Thoracic aorta (tissue), 2 donors: ENCODE measurements around the gene NPNT. TPM values are rescaled to one million over a fixed set of nuclear protein-coding genes. Genes with fewer than 3 reads are reported as not detected.

ENCODE experiments used
- ATAC-seq: fragments of 150-250 bp; one replicate; pipeline ENCODE4 v1.8.0; 2017; ENCODE audit warnings: low read depth; ENCODE audit not compliant: insufficient number of reproducible peaks, low FRiP score
- DNase-seq: peaks from one replicate; pipeline ENCODE4 v3.0.0-alpha.2; 2020; ENCODE audit warnings: low spot score
- H3K27ac ChIP-seq, 2 donors: fragments of 200-600 bp; sonication (generic); 1 replicate in 1 of 2; 2 replicates in 1 of 2; pipeline ENCODE4 v1.5.1; 2016; ENCODE audit warnings: mild to moderate bottlenecking in 2 of 2, moderate library complexity in 2 of 2
- H3K27me3 ChIP-seq: fragments of 200-600 bp; sonication (generic); replicated peaks from 2 replicates; pipeline ENCODE4 v1.6.0; 2016; ENCODE audit warnings: mild to moderate bottlenecking; ENCODE audit not compliant: insufficient read depth
- H3K36me3 ChIP-seq: fragments of 200-600 bp; sonication (generic); one replicate; pipeline ENCODE4 v1.5.1; 2016
- H3K4me1 ChIP-seq, 2 donors: fragments of 200-600 bp; sonication (generic); 1 replicate in 1 of 2; 2 replicates in 1 of 2; pipeline versions ENCODE4 v1.5.1 to v1.6.0; 2016; ENCODE audit warnings: low read depth in 2 of 2, mild to moderate bottlenecking in 1 of 2; ENCODE audit not compliant: control insufficient read depth in 1 of 2
- H3K4me3 ChIP-seq: fragments of 200-600 bp; sonication (generic); 2 replicates; pipeline ENCODE4 v1.5.1; 2016; ENCODE audit warnings: mild to moderate bottlenecking
- H3K9me3 ChIP-seq: fragments of 200-600 bp; sonication (generic); 2 replicates; pipeline ENCODE4 v1.5.1; 2016
- CTCF ChIP-seq: fragments of 200-600 bp; sonication (generic); IDR thresholded peaks from one replicate; pipeline ENCODE4 v1.5.1; 2019; ENCODE audit warnings: antibody characterized with exemption
- total RNA-seq, 2 donors: library from RNA; depleted of rRNA; stranded (reverse); fragments of >200 nt; gene quantifications; one replicate each; pipeline versions ENCODE4 v1.1.0 to v1.2.3, GENCODE V29; 2016

NPNT gene
- total RNA-seq, 2 donors from 2014 or later = 167 to 240 TPM

GRCh38 chr4:105976915-105977314, 81.6 kb downstream of the NPNT start:
- ATAC-seq = no peak
- peak overlapping the region in 1 of 2 donors; percentile 62 for H3K27ac ChIP-seq

GRCh38 chr4:105978684-105979296, 83.5 kb downstream of the NPNT start:
- Histone ChIP-seq H3K36me3 (no peaks in the 10 kb centered on the region), H3K27me3 (no peaks in the 10 kb centered on the region), H3K4me1 (peaks cover 5 to 12% of the 10 kb centered on the region in 2 donors), H3K9me3 (no peaks in the 10 kb centered on the region), H3K4me3 (no peak overlapping the region), H3K27ac (peak overlapping the region; percentile 62 to 72)
- peak; percentile 50 for DNase-seq
- ATAC-seq = peak; percentile 99
- TF ChIP-seq CTCF = no peak

More at GRCh38 chr4:105976915-105977314, 81.6 kb downstream of the NPNT start:
- H3K36me3 ChIP-seq = no peaks in the 10 kb centered on the region
- DNase-seq = no peak
- H3K9me3 ChIP-seq = no peaks in the 10 kb centered on the region
- no peak for TF ChIP-seq CTCF
- peaks cover 5 to 12% of the 10 kb centered on the region in 2 donors for H3K4me1 ChIP-seq
- no peaks in the 10 kb centered on the region for H3K27me3 ChIP-seq
- H3K4me3 ChIP-seq = no peak overlapping the region

- ATAC-seq (no peak), DNase-seq (no peak)
- H3K9me3 ChIP-seq = no peaks in the 10 kb centered on the region
- H3K36me3 ChIP-seq = no peaks in the 10 kb centered on the region
- H3K27me3 ChIP-seq = no peaks in the 10 kb centered on the region
- peak overlapping the region; percentile 62 to 72 for H3K27ac ChIP-seq
- no peak overlapping the region for H3K4me3 ChIP-seq
- peaks cover 5 to 12% of the 10 kb centered on the region in 2 donors for H3K4me1 ChIP-seq
- no peak for TF ChIP-seq CTCF
Observed at GRCh38 chr4:105979506-105979905, 84.2 kb downstream of the NPNT start.

GRCh38 chr4:105988671-105989070, 93.4 kb downstream of the NPNT start:
- H3K27me3 ChIP-seq = no peaks in the 10 kb centered on the region
- no peak for TF ChIP-seq CTCF
- ATAC-seq (no peak), DNase-seq (no peak)
- H3K4me1 ChIP-seq = peaks cover 0 to 28% of the 10 kb centered on the region in 2 donors
- H3K36me3 ChIP-seq = no peaks in the 10 kb centered on the region
- no peak overlapping the region for H3K4me3 ChIP-seq
- no peaks in the 10 kb centered on the region for H3K9me3 ChIP-seq
- peak overlapping the region; percentile 49 to 64 for H3K27ac ChIP-seq

GRCh38 chr4:105989485-105990242, 94.4 kb downstream of the NPNT start:
- Histone ChIP-seq H3K36me3 (no peaks in the 10 kb centered on the region), H3K4me1 (peaks cover 0 to 28% of the 10 kb centered on the region in 2 donors), H3K9me3 (no peaks in the 10 kb centered on the region), H3K4me3 (no peak overlapping the region), H3K27me3 (no peaks in the 10 kb centered on the region), H3K27ac (peak overlapping the region; percentile 49 to 64)
- TF ChIP-seq CTCF = no peak
- ATAC-seq (peak; percentile 76), DNase-seq (no peak)
